Left ventricle myocardium superior (tissue), 1 donor: ENCODE data around the gene KCNQ2. TPM values are rescaled to one million over a fixed set of nuclear protein-coding genes. Genes with fewer than 3 reads are reported as not detected.
A peak's percentile ranks its signal among the peaks of the same experiment; 100 is the strongest.

Source experiments
- ATAC-seq: fragments of 200-7000 bp; cut with Tn5 transposase; one replicate; pipeline ENCODE4 v1.9.1; 2020; ENCODE audit warnings: mild to moderate bottlenecking, moderate library complexity
- DNase-seq: peaks from one replicate; pipeline ENCODE4 v3.0.0-alpha.2; 2020
- intact Hi-C: fragments of 100-400 bp; cut with micrococcal nuclease; formaldehyde crosslinking; loops from one replicate; pipeline ENCODE4 v1.11.0; 2022
- total RNA-seq: library from RNA; stranded (reverse); fragmentation: NEBNext Ultra II Directional; extraction: Animal tissue kit (Norgen Biotek cat#: 25700); gene quantifications from one replicate; pipeline ENCODE4 v1.2.1, GENCODE V29; 2021
- donor health status: DM: no; HTN: yes; CAD: no; lungs with severe emphysema.

Gene KCNQ2
- total RNA-seq, 1 donor from 2014 or later = 0.52 TPM

DNA sequence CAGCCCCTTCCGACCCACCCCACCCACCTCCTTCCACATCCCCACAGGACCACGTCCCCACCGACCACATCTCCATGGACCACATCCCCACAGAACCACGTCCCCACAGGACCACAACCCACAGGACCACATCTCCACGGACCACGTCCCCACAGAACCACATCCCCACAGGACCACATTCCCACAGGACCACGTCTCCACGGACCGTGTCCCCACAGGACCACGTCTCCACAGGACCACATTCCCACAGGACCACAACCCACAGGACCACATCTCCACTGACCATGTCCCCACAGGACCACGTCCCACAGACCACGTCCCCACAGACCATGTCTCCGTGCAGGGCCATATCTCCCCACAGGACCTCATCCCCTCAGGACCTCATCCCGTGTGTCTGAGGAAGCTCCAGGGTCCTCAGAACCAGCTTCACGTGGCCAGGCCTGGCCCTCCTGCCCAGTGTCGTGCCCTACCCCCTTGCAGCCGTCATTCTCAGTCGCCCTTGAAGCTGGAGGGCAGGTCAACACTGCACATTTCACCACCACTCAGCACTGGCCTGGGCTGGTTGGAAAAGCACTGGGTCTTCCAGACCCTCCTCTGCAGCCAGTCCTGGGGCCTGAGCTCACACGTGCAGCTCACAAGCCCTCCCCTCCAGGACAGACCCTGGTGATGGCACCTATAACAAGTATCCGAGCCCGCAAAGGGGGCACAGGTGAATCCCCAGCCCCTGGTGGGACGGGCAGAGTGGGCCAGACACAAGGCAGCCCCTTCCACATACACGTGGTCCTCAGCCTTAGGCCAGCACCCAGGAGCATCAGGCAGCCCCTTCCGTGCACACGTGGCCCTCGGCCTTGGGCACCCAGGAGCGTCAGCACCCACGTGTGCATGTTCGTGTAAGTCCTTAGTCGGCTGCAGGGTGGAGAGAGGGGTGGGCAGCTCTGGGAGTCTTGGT lies 115.2 kb downstream of the KCNQ2 start:
- ATAC-seq (peak; percentile 51), DNase-seq (peak; percentile 37)
- intact Hi-C loops = no loop called here

DNA sequence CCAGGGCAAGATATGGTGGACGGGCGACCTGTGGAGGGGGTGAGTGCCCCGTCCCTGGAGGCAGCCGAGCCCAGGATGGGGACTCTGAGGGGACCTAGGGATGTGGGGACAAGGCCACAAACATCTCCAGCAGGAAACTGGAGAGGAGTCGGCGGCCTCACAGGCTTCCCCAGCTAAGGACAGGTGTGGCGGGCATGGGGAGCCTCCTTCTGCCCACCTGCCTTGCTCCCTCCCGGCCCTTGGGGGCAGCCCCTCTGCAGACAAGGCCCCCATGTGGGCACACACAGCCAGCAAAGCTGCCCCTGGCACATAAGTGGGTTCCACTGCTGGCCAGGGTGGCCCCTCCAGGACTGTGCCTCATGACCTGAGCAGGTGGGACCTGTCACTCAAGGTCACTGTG lies 115.9 kb downstream of the KCNQ2 start:
- DNase-seq = peak; percentile 16
- intact Hi-C loops = no loop called here
- ATAC-seq = no peak

DNA sequence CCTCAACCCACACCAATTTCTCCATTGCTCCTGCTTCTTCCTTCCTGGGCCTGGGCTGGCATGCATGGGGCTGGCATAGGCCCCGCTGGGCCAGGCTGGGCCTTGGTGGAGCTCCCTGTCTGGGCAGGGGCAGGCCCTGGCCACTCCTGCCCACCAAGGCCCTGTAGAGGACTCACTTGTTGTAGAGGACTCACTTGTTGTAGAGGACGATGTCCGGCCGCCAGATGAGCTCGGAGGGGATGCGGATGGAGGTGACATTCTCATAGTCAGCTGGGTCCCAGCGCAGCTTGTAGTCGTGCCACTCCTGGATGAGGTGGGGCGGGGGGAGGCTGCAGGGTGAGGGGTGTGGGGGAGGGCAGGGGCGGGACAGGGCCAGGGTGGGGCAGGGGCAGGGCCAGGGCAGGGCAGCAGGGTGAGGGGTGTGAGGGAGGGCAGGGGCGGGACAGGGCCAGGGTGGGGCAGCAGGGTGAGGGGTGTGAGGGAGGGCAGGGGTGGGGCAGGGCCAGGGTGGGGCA lies 116.6 kb downstream of the KCNQ2 start:
- intact Hi-C loops = no loop called here

DNA sequence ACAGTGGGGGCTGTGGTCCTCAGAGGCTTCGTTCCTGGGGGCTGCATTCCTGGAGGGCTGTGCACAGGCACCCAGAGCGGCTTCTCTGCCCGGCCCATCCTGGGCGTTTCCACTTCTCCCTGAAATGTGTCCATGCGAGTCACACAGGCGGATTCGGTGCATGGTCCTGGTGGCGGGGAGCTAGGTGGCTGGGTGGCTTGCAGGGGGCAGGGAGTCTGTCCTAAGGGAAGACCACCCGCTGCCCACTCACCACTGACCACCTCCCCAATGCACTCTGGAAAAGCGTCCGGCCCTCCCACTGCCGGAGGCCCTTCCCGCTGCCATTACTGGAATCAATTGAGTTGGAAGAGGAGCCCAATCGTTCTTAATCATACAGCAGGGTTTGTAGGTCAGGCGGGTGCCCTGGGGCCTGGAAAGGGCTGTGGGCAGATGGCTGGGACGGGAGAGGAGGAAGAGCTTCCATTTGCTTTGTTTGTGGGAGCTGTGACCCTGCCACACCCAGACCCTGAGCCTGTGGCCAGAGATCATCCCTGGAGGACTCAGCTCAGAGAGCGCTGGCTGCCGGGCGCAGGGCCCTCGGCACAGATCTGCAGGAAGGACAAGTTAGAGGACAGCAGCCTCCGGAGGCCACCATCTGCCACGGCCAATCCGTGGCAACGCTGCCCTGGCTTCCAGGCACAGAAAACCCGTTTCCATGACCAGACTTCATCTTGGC lies 117.7 kb downstream of the KCNQ2 start:
- intact Hi-C loops = no loop called here
- peak; percentile 26 for DNase-seq
- ATAC-seq = no peak

More for the DNA sequence above, 116.6 kb downstream of the KCNQ2 start:
- ATAC-seq (no peak), DNase-seq (peak; percentile 15)

DNA sequence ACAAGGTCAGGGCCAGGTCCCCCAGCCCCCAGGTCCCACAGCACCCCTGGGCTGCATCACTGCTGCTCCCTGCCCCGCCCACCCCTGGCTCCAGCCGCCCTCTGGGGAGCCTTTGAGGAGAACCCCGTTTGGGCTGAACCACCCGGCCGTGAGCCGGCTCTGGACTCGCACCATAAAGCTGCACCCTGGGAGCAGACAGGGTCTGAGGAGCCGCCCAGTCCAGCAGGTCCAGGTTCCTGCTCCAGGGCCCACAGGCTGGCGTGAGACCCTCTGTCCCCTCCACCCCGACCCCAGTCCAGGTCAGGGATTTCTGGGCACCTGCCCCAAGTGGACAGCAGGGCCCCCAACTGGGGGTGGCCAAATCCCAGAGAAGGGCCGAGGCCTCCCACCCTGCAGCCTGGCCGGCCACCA lies 119.6 kb downstream of the KCNQ2 start:
- intact Hi-C loops = no loop called here
- DNase-seq (peak; percentile 28), ATAC-seq (no peak)

DNA sequence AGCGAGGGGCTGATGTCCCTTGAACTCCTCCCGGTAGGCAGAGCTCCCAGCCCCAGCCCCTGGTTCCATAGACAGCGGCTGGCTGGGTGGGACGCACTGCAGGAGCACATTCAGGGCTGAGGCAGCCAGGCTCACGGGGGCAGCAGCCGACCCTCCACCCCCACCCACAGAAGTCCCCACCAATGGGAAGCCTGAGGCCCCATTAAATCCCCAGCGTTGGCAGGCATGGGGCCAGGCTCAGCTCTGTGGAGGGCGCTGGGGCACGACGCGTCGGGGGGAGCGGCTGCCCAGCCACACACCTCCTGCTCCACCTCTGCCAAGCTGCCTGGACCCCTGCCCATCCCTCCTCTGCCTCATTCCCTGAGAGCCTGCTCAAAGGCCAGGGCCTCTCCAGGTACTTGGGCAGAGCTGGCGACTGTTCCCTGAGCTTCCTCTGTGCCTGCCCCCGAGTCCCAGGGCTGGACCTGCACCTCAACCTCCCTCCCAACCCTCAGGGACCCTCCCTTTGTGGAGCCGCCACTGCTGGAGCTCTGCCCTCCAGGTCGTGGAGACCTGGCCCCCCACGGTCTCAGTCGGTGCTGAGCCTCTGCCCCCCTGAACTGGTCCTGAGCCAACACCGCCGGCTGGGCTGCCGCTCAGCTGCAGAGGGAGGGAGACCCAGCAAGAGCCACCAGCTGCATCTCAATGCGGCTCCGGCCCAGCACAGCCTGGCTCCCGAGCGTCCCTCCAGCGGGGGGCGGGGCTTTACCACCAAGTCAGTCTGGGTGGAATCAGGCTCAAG lies 120.5 kb downstream of the KCNQ2 start:
- peak; percentile 86 for DNase-seq
- intact Hi-C loops = no loop called here
- peak; percentile 90 for ATAC-seq

DNA sequence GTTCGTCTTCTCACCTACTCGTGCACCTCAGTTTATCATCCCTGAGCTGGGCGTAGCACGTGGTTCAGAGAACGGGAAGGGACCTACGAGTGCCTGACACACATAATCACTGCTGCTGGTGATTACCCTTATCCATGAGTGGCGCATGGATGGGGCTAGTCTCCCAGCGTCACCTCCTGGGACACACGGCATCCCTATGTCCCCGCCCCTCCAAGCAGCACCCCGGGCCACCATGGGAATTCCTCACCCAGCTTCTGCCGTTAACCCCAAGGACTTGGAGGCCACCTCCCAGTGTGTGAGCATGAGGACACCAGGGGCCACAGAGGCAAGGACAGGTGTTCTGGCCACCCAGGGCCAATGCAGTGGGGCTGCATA lies 121.1 kb downstream of the KCNQ2 start:
- intact Hi-C loops = no loop called here
- DNase-seq = no peak
- ATAC-seq = no peak

DNA sequence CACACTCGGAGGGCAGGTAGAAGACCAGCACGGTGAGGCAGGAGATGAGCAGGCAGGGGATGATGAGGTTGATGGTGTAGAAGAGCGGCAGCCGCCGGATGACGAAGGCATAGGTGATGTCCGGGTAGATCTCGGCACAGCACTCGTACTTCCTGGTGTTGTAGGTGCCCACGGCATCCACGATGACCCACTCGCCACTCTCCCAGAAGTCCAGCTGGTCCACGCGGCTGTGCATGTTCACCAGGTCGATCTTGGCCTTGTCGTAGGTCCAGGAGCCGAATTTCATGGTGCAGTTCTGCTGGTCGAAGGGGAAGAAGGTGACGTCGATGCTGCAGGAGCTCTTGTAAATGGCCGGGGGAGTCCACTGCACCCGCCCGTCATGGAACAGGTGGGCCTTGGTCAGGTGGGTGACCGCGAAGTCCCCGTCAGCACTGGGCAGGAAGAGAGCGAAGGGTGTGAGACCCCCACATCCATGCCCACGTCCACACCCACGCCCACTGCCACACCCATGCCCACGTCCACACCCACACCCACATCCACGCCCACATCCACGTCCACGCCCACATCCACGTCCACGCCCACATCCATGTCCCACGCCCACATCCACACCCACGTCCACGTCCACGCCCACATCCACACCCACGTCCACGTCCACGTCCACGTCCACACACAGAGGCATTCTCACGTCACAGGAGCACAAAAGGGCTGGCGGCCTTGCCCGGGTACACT lies 121.7 kb downstream of the KCNQ2 start:
- intact Hi-C loops = no loop called here
- DNase-seq (peak; percentile 18), ATAC-seq (no peak)

Other genes starting within 250 kb of the KCNQ2 start
- gene BIRC7, start 236.8 kb downstream of the KCNQ2 start, total RNA-seq = not detected
- not detected for gene NKAIN4, start 218.2 kb downstream of the KCNQ2 start, total RNA-seq
- 30.9 TPM for gene ARFGAP1, start 199.8 kb downstream of the KCNQ2 start, total RNA-seq
- not detected for gene COL20A1, start 179.5 kb downstream of the KCNQ2 start, total RNA-seq
- 1.8 TPM for gene CHRNA4, start 111.3 kb downstream of the KCNQ2 start, total RNA-seq
- 1,346 TPM for gene EEF1A2, start 26.4 kb upstream of the KCNQ2 start, total RNA-seq
- 307 TPM for gene PPDPF, start 48.1 kb upstream of the KCNQ2 start, total RNA-seq
- gene PTK6, start 64.7 kb upstream of the KCNQ2 start, total RNA-seq = not detected
- gene SRMS, start 75.1 kb upstream of the KCNQ2 start, total RNA-seq = not detected
- 0.15 TPM for gene FNDC11, start 81.5 kb upstream of the KCNQ2 start, total RNA-seq
- gene HELZ2, start 101.6 kb upstream of the KCNQ2 start, total RNA-seq = 13.2 TPM
- 5.9 TPM for gene GMEB2, start 154.4 kb upstream of the KCNQ2 start, total RNA-seq
- gene STMN3, start 180.8 kb upstream of the KCNQ2 start, total RNA-seq = 5.5 TPM
- 9.9 TPM for gene RTEL1, start 185.7 kb upstream of the KCNQ2 start, total RNA-seq
- 0.64 TPM for gene TNFRSF6B, start 224.0 kb upstream of the KCNQ2 start, total RNA-seq
- 46.5 TPM for gene ARFRP1, start 235.3 kb upstream of the KCNQ2 start, total RNA-seq
- 16.2 TPM for gene ZGPAT, start 235.4 kb upstream of the KCNQ2 start, total RNA-seq